Panc1 (cell line): ENCODE data around the gene ELMO1. TPM values are rescaled to one million over a fixed set of nuclear protein-coding genes. Genes with fewer than 3 reads are reported as not detected.

Experiments
- ATAC-seq: fragments of 200-7000 bp; cut with Tn5 transposase; 2 replicates; pipeline ENCODE4 v1.9.1; 2020; ENCODE audit warnings: mild to moderate bottlenecking, moderate library complexity
- BruUV-seq: library from RNA; stranded (reverse); fragments of 400-500 nt; replicated peaks from 2 replicates; lab custom pipeline; 2021; lab: Mats Ljungman, UMichigan
- CTCF ChIA-PET: fragments of 300-600 bp; sonication (Branson Sonifier 250); formaldehyde crosslinking; loops from one replicate; lab custom pipeline; 2022; ENCODE audit warnings: antibody characterized with exemption; lab: Charles Lee
- POLR2A ChIA-PET: fragments of 300-600 bp; sonication (Branson Sonifier 250); formaldehyde crosslinking; loops from one replicate; lab custom pipeline; 2022; ENCODE audit warnings: antibody characterized with exemption; lab: Charles Lee
- DNase-seq: peaks from one replicate; pipeline ENCODE4 v3.0.0-alpha.2; 2010; ENCODE audit warnings: low read depth, low spot score
- H3K27ac ChIP-seq: 2 replicates; pipeline ENCODE4 v1.5.1; 2011; ENCODE audit warnings: mild to moderate bottlenecking, low read length, inconsistent platforms
- H3K27me3 ChIP-seq: fragments of 200-500 bp; sonication (Bioruptor generic); 2 replicates; pipeline ENCODE4 v1.6.0; 2014; ENCODE audit warnings: low read length, inconsistent platforms; ENCODE audit not compliant: control insufficient read depth, insufficient read depth
- H3K36me3 ChIP-seq: fragments of 200-500 bp; sonication (Bioruptor generic); 2 replicates; pipeline ENCODE4 v1.5.1; 2014; ENCODE audit warnings: inconsistent platforms, mild to moderate bottlenecking, low read length, moderate library complexity; ENCODE audit not compliant: control insufficient read depth, insufficient read depth
- H3K4me1 ChIP-seq: 2 replicates; pipeline ENCODE4 v1.5.1; 2011; ENCODE audit warnings: inconsistent platforms, mild to moderate bottlenecking, low read length, moderate library complexity; ENCODE audit not compliant: control insufficient read depth, insufficient read depth
- H3K4me3 ChIP-seq, 2 experiments: 2 replicates each; pipeline ENCODE4 v1.5.1; 2011 to 2012; ENCODE audit warnings: low read depth in 2 of 2, low read length in 2 of 2, mild to moderate bottlenecking in 2 of 2, inconsistent platforms in 1 of 2, moderate library complexity in 1 of 2
- H3K9me3 ChIP-seq: fragments of 200-500 bp; sonication (Bioruptor generic); 2 replicates; pipeline ENCODE4 v1.5.1; 2014; ENCODE audit warnings: low read depth, mild to moderate bottlenecking, inconsistent platforms, low read length, moderate library complexity; ENCODE audit not compliant: control insufficient read depth, insufficient read depth
- CTCF ChIP-seq: fragments of 450-650 bp; IDR thresholded peaks from 2 replicates; pipeline ENCODE4 v1.5.1; 2017; ENCODE audit warnings: mild to moderate bottlenecking
- POLR2AphosphoS5 ChIP-seq: IDR thresholded peaks from 2 replicates; pipeline ENCODE4 v1.6.1; 2012; ENCODE audit warnings: mild to moderate bottlenecking, low read depth, low read length, moderate library complexity
- SIN3A ChIP-seq: IDR thresholded peaks from 2 replicates; pipeline ENCODE4 v1.6.1; 2012; ENCODE audit warnings: low read depth, mild to moderate bottlenecking, low read length, moderate library complexity, borderline replicate concordance; ENCODE audit not compliant: insufficient read depth
- TCF7L2 ChIP-seq: IDR thresholded peaks from 2 replicates; pipeline ENCODE4 v1.6.1; 2011; ENCODE audit warnings: mild to moderate bottlenecking, low read depth, low read length, inconsistent platforms
- in situ Hi-C: cut with HindIII; loops from 2 replicates; pipeline ENCODE4 v1.10.0; 2016; ENCODE audit warnings: low sequenced_read_pairs, low pct_unique_long_range_greater_than_20kb
- intact Hi-C: fragments of 100-400 bp; cut with micrococcal nuclease; formaldehyde crosslinking; loops from one replicate; pipeline ENCODE4 v1.10.0; 2022; ENCODE audit not compliant: unreplicated experiment
- total RNA-seq: library from RNA; stranded (reverse); gene quantifications from one replicate; pipeline ENCODE4 v1.2.1, GENCODE V29; 2021; ENCODE audit not compliant: unreplicated experiment
- TF ChIP-seq, protein P1 (sequence below), 2 experiments: IDR thresholded peaks; 2 replicates each; pipeline ENCODE4 v1.6.1; 2011 to 2012; ENCODE audit warnings: low read depth in 2 of 2, control low read depth in 1 of 2, low read length in 1 of 2, mild to moderate bottlenecking in 1 of 2, moderate library complexity in 1 of 2; ENCODE audit not compliant: insufficient read depth in 1 of 2

Gene ELMO1
- total RNA-seq, 1 experiment from 2014 or later: 0.80 TPM

DNA sequence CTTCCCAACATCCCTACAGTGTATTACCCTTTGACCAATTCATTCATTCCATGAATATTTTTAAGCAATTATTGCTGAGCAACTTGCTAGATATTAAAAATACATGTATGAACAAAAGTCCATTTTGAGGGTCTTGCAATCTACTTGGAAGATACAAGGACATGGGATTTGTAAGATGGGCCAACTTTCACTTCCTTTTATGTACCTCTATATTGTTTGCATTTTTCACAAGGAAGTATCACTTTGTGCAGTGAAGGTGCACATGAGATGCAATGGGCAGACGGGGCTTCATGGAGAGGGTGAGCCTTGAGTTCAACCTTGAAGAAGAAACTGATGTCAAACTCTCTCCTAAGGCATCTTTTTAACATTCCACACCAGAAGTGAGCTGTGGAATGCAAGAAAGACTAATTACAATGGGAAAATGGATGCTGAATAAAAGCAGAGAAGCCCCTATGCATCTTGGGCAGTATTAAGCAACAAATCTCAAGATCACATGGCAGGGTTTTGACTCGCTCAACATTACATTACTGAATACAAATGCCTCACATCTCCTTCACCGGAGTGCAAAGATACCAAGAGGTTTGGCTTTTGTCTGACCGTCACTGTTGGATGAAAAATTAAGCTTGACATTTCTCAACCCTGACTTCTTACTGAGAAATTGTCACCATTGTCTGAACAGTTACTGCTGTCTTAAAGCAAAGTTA is 341.5 kb downstream of the ELMO1 start:
- Histone ChIP-seq H3K36me3 (no peaks in the 10 kb centered on the region), H3K27me3 (no peaks in the 10 kb centered on the region), H3K4me3 (no peak overlapping the region), H3K4me1 (no peaks in the 10 kb centered on the region), H3K9me3 (peaks cover 3% of the 10 kb centered on the region; the same call in 1 of the 2 replicates), H3K27ac (no peak overlapping the region)
- ATAC-seq: no peak
- POLR2A ChIA-PET: no interaction called here
- intact Hi-C loops (no loop called here), in situ Hi-C loops (no loop called here)
- TF ChIP-seq, protein P1, sequence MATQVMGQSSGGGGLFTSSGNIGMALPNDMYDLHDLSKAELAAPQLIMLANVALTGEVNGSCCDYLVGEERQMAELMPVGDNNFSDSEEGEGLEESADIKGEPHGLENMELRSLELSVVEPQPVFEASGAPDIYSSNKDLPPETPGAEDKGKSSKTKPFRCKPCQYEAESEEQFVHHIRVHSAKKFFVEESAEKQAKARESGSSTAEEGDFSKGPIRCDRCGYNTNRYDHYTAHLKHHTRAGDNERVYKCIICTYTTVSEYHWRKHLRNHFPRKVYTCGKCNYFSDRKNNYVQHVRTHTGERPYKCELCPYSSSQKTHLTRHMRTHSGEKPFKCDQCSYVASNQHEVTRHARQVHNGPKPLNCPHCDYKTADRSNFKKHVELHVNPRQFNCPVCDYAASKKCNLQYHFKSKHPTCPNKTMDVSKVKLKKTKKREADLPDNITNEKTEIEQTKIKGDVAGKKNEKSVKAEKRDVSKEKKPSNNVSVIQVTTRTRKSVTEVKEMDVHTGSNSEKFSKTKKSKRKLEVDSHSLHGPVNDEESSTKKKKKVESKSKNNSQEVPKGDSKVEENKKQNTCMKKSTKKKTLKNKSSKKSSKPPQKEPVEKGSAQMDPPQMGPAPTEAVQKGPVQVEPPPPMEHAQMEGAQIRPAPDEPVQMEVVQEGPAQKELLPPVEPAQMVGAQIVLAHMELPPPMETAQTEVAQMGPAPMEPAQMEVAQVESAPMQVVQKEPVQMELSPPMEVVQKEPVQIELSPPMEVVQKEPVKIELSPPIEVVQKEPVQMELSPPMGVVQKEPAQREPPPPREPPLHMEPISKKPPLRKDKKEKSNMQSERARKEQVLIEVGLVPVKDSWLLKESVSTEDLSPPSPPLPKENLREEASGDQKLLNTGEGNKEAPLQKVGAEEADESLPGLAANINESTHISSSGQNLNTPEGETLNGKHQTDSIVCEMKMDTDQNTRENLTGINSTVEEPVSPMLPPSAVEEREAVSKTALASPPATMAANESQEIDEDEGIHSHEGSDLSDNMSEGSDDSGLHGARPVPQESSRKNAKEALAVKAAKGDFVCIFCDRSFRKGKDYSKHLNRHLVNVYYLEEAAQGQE (IDR thresholded peaks at IDR 0.05; ENCODE audit: insufficient read depth in 1 of 2, low read depth in 2 of 2, low read length in 1 of 2): no peak
- TF ChIP-seq CTCF: no peak
- no peak for TF ChIP-seq TCF7L2
- TF ChIP-seq POLR2AphosphoS5: no peak
- TF ChIP-seq SIN3A: no peak
- BruUV-seq: no TSS peak
- no peak for DNase-seq
- CTCF ChIA-PET: no interaction called here

- ChIA-PET POLR2A (no interaction called here), CTCF (no interaction called here)
- intact Hi-C loops: no loop called here
These were observed 342.9 kb downstream of the ELMO1 start for GRCh38 chr7:37105762-37106161.

More at GRCh38 chr7:37105762-37106161, 342.9 kb downstream of the ELMO1 start:
- Histone ChIP-seq H3K27me3 (no peaks in the 10 kb centered on the region), H3K9me3 (no peaks in the 10 kb centered on the region), H3K4me1 (no peaks in the 10 kb centered on the region), H3K4me3 (no peak overlapping the region), H3K27ac (no peak overlapping the region), H3K36me3 (no peaks in the 10 kb centered on the region)
- DNase-seq (no peak), ATAC-seq (no peak)
- no TSS peak for BruUV-seq
- in situ Hi-C loops: no loop called here
- TF ChIP-seq TCF7L2 (no peak), CTCF (no peak), POLR2AphosphoS5 (no peak), SIN3A (no peak)
- TF ChIP-seq, protein P1 (IDR thresholded peaks at IDR 0.05; ENCODE audit: insufficient read depth in 1 of 2, low read depth in 2 of 2, low read length in 1 of 2): no peak
